OCI-LY3 (cell line): ENCODE results near the gene SHLD1.

ENCODE experiments used
- CTCF ChIP-seq: fragments of 200-600, 300-600 bp; sonication (generic); IDR thresholded peaks from 2 replicates; pipeline ENCODE4 v1.5.1; 2014; ENCODE audit warnings: antibody characterized with exemption, low read length, low read depth
- EZH2phosphoT487 ChIP-seq: fragments of 200-600 bp; shearing (Covaris generic); IDR thresholded peaks from 2 replicates; pipeline ENCODE4 v1.6.1; 2018; ENCODE audit warnings: antibody characterized with exemption, mixed run types, low read depth

- TF ChIP-seq CTCF (no peak), EZH2phosphoT487 (no peak)
Measured at GRCh38 chr20:5877128-5877527, 126.9 kb downstream of the SHLD1 start.
